GM12878 (cell line): ENCODE measurements around the gene CTNNA2. TPM values are rescaled to one million over a fixed set of nuclear protein-coding genes. Genes with fewer than 3 reads are reported as not detected.

ENCODE experiments used
- ATF7 ChIP-seq: fragments of 450-650 bp; IDR thresholded peaks from 2 replicates; pipeline ENCODE4 v1.6.1; 2016; ENCODE audit warnings: low read depth, mild to moderate bottlenecking
- BACH1 ChIP-seq: fragments of 450-650 bp; IDR thresholded peaks from 2 replicates; pipeline ENCODE4 v1.6.1; 2017; ENCODE audit warnings: mild to moderate bottlenecking, borderline replicate concordance
- CREM ChIP-seq: IDR thresholded peaks from 2 replicates; pipeline ENCODE4 v1.6.1; 2014; ENCODE audit warnings: antibody characterized with exemption, low read depth
- DPF2 ChIP-seq: fragments of 450-650 bp; IDR thresholded peaks from 2 replicates; pipeline ENCODE4 v1.6.1; 2017; ENCODE audit warnings: mild to moderate bottlenecking
- IRF4 ChIP-seq: IDR thresholded peaks from 2 replicates; pipeline ENCODE4 v1.6.1; 2011; ENCODE audit warnings: low read depth, low read length
- NFIC ChIP-seq: IDR thresholded peaks from 2 replicates; pipeline ENCODE4 v1.6.1; 2012; ENCODE audit warnings: low read depth, mild to moderate bottlenecking, inconsistent platforms, low read length, moderate library complexity
- POLR2AphosphoS5 ChIP-seq: IDR thresholded peaks from 2 replicates; pipeline ENCODE4 v1.6.1; 2011; ENCODE audit warnings: mild to moderate bottlenecking, low read length, inconsistent platforms
- RAD51 ChIP-seq: fragments of 450-650 bp; IDR thresholded peaks from 2 replicates; pipeline ENCODE4 v1.6.1; 2016; ENCODE audit warnings: moderate library complexity, mild to moderate bottlenecking, inconsistent platforms
- RFX5 ChIP-seq: IDR thresholded peaks from 2 replicates; pipeline ENCODE4 v1.6.1; 2011; ENCODE audit warnings: low read depth, low read length, improper control_type of control experiment
- SREBF2 ChIP-seq: IDR thresholded peaks from 2 replicates; pipeline ENCODE4 v1.6.1; 2012; ENCODE audit warnings: mild to moderate bottlenecking, low read length
- STAT3 ChIP-seq: IDR thresholded peaks from 2 replicates; pipeline ENCODE4 v1.6.1; 2011; ENCODE audit warnings: low read depth, low read length, improper control_type of control experiment
- SUPT20H ChIP-seq: IDR thresholded peaks from 2 replicates; pipeline ENCODE4 v1.6.1; 2011; ENCODE audit warnings: low read depth, mild to moderate bottlenecking, low read length, moderate library complexity, borderline replicate concordance; ENCODE audit not compliant: control insufficient read depth
- TCF7 ChIP-seq: IDR thresholded peaks from 2 replicates; pipeline ENCODE4 v1.6.1; 2014; ENCODE audit warnings: antibody characterized with exemption, borderline replicate concordance
- YBX1 ChIP-seq: fragments of 450-650 bp; IDR thresholded peaks from 2 replicates; pipeline ENCODE4 v1.6.1; 2016; ENCODE audit warnings: antibody characterized with exemption
- YY1 ChIP-seq: IDR thresholded peaks from 2 replicates; pipeline ENCODE4 v1.6.1; 2011; ENCODE audit warnings: low read depth, mild to moderate bottlenecking, low read length
- ZNF24 ChIP-seq: fragments of 450-650 bp; IDR thresholded peaks from 2 replicates; pipeline ENCODE4 v1.6.1; 2017; ENCODE audit warnings: antibody characterized with exemption, mild to moderate bottlenecking
- ZNF274 ChIP-seq: IDR thresholded peaks from one replicate; pipeline ENCODE4 v1.8.0; 2011; ENCODE audit not compliant: insufficient read length, insufficient read depth
- polyA plus RNA-seq, 11 experiments: library from polyadenylated mRNA; depleted of rRNA in 4 of 11; unstranded in 6 of 11; stranded (reverse) in 5 of 11; fragments of >200 nt; fragmentation: Nextera tagmentation in 4 of 11; fragmentation: Illumina TruSeq in 1 of 11; extraction: Ambion mirVana in 4 of 11; extraction: Trizol in 1 of 11; gene quantifications; 1 replicate in 1 of 11; 2 replicates in 10 of 11; pipeline versions ENCODE4 v1.2.1 to v1.2.3, GENCODE V29; 2011 to 2016; ENCODE audit warnings: inconsistent platforms in 2 of 11, missing spikeins in 2 of 11, low read depth in 1 of 11
- total RNA-seq, 4 experiments: library from RNA; depleted of rRNA in 3 of 4; stranded (reverse); fragments of >200 nt in 3 of 4; fragmentation: Illumina TruSeq in 1 of 4; extraction: Trizol in 1 of 4; gene quantifications; 2 replicates each; pipeline versions ENCODE4 v1.2.1 to v1.2.3, GENCODE V29; 2013 to 2021
- TF ChIP-seq, protein P1 (sequence below): fragments of 450-650 bp; IDR thresholded peaks from 2 replicates; pipeline ENCODE4 v1.6.1; 2014; ENCODE audit warnings: mild to moderate bottlenecking
- TF ChIP-seq, protein P2 (sequence below): fragments of 450-650 bp; IDR thresholded peaks from 2 replicates; pipeline ENCODE4 v1.6.1; 2017; ENCODE audit warnings: mild to moderate bottlenecking, moderate library complexity
- TF ChIP-seq, protein P3 (sequence below): fragments of 150-350 bp; IDR thresholded peaks from 2 replicates; pipeline ENCODE4 v1.6.1; 2014; ENCODE audit warnings: mild to moderate bottlenecking, low read depth, low read length
- TF ChIP-seq, protein P4 (sequence below): fragments of 450-650 bp; IDR thresholded peaks from 2 replicates; pipeline ENCODE4 v1.6.1; 2018; ENCODE audit warnings: mild to moderate bottlenecking, low read depth, moderate library complexity; ENCODE audit not compliant: partially characterized antibody
- TF ChIP-seq, protein P5 (sequence below): IDR thresholded peaks from 2 replicates; pipeline ENCODE4 v1.6.1; 2012; ENCODE audit warnings: low read depth, low read length, improper control_type of control experiment

Gene CTNNA2
- total and polyA plus RNA-seq, 10 of the 15 experiments (the other 5 are each of a cell fraction or from before 2014, with no cell fraction given), result 2.4 to 36.2 (median 6.6) TPM

DNA sequence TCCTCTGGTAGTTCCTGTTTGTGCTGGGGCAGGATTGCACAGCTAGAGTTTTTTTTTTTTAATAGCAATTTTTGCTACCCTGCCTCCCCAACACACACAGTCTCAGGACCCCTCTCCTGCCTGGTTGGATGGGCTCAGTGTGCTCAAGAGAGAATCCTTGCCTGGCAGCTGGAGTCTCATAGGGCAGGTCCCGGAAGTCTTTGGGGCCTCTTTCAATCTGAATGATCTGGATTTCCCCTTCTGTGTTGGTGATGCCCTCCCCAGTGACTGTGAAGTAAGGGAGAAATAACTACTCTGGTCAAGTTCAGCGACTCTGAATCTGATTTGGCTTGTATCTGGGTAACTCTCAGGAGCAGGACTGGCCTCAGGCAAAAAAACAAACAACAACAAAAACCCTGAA, 1012.3 kb downstream of the CTNNA2 start (continued):
- TF ChIP-seq ATF7, result no peak; the same call in 1 of the 2 replicates
- TF ChIP-seq, protein P1, sequence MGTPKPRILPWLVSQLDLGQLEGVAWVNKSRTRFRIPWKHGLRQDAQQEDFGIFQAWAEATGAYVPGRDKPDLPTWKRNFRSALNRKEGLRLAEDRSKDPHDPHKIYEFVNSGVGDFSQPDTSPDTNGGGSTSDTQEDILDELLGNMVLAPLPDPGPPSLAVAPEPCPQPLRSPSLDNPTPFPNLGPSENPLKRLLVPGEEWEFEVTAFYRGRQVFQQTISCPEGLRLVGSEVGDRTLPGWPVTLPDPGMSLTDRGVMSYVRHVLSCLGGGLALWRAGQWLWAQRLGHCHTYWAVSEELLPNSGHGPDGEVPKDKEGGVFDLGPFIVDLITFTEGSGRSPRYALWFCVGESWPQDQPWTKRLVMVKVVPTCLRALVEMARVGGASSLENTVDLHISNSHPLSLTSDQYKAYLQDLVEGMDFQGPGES, result no peak
- no peak for TF ChIP-seq SUPT20H
- TF ChIP-seq STAT3, result no peak
- no peak for TF ChIP-seq ZNF274
- TF ChIP-seq YY1, result no peak
- TF ChIP-seq ZNF24, result 0 out of 2 replicates have a peak, but pooled peaks have one; percentile 45
- TF ChIP-seq YBX1, result no peak
- peak; percentile 37; the same call in 1 of the 2 replicates for TF ChIP-seq CREM
- TF ChIP-seq, protein P2, sequence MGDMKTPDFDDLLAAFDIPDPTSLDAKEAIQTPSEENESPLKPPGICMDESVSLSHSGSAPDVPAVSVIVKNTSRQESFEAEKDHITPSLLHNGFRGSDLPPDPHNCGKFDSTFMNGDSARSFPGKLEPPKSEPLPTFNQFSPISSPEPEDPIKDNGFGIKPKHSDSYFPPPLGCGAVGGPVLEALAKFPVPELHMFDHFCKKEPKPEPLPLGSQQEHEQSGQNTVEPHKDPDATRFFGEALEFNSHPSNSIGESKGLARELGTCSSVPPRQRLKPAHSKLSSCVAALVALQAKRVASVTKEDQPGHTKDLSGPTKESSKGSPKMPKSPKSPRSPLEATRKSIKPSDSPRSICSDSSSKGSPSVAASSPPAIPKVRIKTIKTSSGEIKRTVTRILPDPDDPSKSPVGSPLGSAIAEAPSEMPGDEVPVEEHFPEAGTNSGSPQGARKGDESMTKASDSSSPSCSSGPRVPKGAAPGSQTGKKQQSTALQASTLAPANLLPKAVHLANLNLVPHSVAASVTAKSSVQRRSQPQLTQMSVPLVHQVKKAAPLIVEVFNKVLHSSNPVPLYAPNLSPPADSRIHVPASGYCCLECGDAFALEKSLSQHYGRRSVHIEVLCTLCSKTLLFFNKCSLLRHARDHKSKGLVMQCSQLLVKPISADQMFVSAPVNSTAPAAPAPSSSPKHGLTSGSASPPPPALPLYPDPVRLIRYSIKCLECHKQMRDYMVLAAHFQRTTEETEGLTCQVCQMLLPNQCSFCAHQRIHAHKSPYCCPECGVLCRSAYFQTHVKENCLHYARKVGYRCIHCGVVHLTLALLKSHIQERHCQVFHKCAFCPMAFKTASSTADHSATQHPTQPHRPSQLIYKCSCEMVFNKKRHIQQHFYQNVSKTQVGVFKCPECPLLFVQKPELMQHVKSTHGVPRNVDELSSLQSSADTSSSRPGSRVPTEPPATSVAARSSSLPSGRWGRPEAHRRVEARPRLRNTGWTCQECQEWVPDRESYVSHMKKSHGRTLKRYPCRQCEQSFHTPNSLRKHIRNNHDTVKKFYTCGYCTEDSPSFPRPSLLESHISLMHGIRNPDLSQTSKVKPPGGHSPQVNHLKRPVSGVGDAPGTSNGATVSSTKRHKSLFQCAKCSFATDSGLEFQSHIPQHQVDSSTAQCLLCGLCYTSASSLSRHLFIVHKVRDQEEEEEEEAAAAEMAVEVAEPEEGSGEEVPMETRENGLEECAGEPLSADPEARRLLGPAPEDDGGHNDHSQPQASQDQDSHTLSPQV, result no peak
- TF ChIP-seq RFX5, result no peak
- TF ChIP-seq TCF7, result no peak
- TF ChIP-seq, protein P3, sequence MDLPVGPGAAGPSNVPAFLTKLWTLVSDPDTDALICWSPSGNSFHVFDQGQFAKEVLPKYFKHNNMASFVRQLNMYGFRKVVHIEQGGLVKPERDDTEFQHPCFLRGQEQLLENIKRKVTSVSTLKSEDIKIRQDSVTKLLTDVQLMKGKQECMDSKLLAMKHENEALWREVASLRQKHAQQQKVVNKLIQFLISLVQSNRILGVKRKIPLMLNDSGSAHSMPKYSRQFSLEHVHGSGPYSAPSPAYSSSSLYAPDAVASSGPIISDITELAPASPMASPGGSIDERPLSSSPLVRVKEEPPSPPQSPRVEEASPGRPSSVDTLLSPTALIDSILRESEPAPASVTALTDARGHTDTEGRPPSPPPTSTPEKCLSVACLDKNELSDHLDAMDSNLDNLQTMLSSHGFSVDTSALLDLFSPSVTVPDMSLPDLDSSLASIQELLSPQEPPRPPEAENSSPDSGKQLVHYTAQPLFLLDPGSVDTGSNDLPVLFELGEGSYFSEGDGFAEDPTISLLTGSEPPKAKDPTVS, result no peak
- no peak for TF ChIP-seq SREBF2
- TF ChIP-seq, protein P4, sequence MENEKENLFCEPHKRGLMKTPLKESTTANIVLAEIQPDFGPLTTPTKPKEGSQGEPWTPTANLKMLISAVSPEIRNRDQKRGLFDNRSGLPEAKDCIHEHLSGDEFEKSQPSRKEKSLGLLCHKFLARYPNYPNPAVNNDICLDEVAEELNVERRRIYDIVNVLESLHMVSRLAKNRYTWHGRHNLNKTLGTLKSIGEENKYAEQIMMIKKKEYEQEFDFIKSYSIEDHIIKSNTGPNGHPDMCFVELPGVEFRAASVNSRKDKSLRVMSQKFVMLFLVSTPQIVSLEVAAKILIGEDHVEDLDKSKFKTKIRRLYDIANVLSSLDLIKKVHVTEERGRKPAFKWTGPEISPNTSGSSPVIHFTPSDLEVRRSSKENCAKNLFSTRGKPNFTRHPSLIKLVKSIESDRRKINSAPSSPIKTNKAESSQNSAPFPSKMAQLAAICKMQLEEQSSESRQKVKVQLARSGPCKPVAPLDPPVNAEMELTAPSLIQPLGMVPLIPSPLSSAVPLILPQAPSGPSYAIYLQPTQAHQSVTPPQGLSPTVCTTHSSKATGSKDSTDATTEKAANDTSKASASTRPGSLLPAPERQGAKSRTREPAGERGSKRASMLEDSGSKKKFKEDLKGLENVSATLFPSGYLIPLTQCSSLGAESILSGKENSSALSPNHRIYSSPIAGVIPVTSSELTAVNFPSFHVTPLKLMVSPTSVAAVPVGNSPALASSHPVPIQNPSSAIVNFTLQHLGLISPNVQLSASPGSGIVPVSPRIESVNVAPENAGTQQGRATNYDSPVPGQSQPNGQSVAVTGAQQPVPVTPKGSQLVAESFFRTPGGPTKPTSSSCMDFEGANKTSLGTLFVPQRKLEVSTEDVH, result no peak
- no peak for TF ChIP-seq RAD51
- 0 out of 2 replicates have a peak, but pooled peaks have one; percentile 50 for TF ChIP-seq NFIC
- TF ChIP-seq, protein P5, sequence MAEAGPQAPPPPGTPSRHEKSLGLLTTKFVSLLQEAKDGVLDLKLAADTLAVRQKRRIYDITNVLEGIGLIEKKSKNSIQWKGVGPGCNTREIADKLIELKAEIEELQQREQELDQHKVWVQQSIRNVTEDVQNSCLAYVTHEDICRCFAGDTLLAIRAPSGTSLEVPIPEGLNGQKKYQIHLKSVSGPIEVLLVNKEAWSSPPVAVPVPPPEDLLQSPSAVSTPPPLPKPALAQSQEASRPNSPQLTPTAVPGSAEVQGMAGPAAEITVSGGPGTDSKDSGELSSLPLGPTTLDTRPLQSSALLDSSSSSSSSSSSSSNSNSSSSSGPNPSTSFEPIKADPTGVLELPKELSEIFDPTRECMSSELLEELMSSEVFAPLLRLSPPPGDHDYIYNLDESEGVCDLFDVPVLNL, result no peak
- no peak; the same call in 1 of the 2 replicates for TF ChIP-seq POLR2AphosphoS5
- peak; percentile 83 for TF ChIP-seq IRF4
- no peak for TF ChIP-seq BACH1
- peak; percentile 86 for TF ChIP-seq DPF2
